Activated CD4-positive, alpha-beta T cell treated with anti-CD3 and anti-CD28 coated beads, Interleukin-2, amount 10 ng/mL, durations not matched to agents 7 days and 5 days (primary cell): ENCODE results near the gene NOXO1. TPM values are rescaled to one million over a fixed set of nuclear protein-coding genes. Genes with fewer than 3 reads are reported as not detected.
"Not testable (repeated sequence)": the region's sequence is repeated elsewhere in the genome, so short reads cannot be mapped to it uniquely, and the experiment has no call there.

Experiments
- CTCF ChIA-PET: fragments of 350-600 bp; sonication (Branson Sonifier 250); formaldehyde crosslinking; loops from one replicate; lab custom pipeline; 2021; ENCODE audit warnings: antibody characterized with exemption; lab: Charles Lee
- POLR2A ChIA-PET: fragments of 350-600 bp; sonication (Branson Sonifier 250); formaldehyde crosslinking; loops from one replicate; lab custom pipeline; 2021; ENCODE audit warnings: antibody characterized with exemption; lab: Charles Lee
- DNase-seq: peaks from one replicate; pipeline ENCODE4 v3.0.0-alpha.2; 2020
- H3K27ac Mint-ChIP-seq: one replicate; pipeline ENCODE4 v1.8.0; 2021; ENCODE audit warnings: mild to moderate bottlenecking, moderate library complexity, mixed read lengths
- H3K27me3 Mint-ChIP-seq: one replicate; pipeline ENCODE4 v1.8.0; 2021; ENCODE audit warnings: mixed read lengths
- H3K36me3 Mint-ChIP-seq: one replicate; pipeline ENCODE4 v1.8.0; 2021; ENCODE audit warnings: low read depth, mixed read lengths
- H3K4me1 Mint-ChIP-seq: one replicate; pipeline ENCODE4 v1.8.0; 2021; ENCODE audit warnings: mixed read lengths
- H3K4me3 Mint-ChIP-seq: one replicate; pipeline ENCODE4 v1.8.0; 2021; ENCODE audit warnings: mild to moderate bottlenecking, moderate library complexity, mixed read lengths
- H3K9me3 Mint-ChIP-seq: one replicate; pipeline ENCODE4 v1.8.0; 2021; ENCODE audit warnings: mixed read lengths
- total RNA-seq, 2 experiments: library from RNA; stranded (reverse); gene quantifications; one replicate each; pipeline ENCODE4 v1.2.3, GENCODE V29; 2021

NOXO1 gene
- total RNA-seq, 2 experiments from 2014 or later: 0.87 to 0.89 TPM

GRCh38 chr16:1959269-1960039 is 21.8 kb downstream of the NOXO1 start, which contains the start of gene NDUFB10:
Gene NDUFB10 (plus strand): TSS chr16:1959538. CDS start chr16:1959625, 87 bp downstream.
- Mint-ChIP-seq H3K9me3 (no peaks in the 10 kb centered on the region), H3K4me3 (peak within 1 kb of the TSS; percentile 93), H3K27ac (peak within 1 kb of the TSS; percentile 93), H3K27me3 (no peaks in the 10 kb centered on the region), H3K36me3 (peaks cover 34% of the 10 kb centered on the region), H3K4me1 (peaks cover 43% of the 10 kb centered on the region)
- ChIA-PET POLR2A (no interaction called here), CTCF (interaction anchor here (0.6 to 2.0 kb wide), 5 partner anchors 9 to 132 kb away, joined by 3 to 6 read pairs (median 3); partner anchors contain the start of genes FAHD1 and HAGH)
- DNase-seq: peak; percentile 91

DNA sequence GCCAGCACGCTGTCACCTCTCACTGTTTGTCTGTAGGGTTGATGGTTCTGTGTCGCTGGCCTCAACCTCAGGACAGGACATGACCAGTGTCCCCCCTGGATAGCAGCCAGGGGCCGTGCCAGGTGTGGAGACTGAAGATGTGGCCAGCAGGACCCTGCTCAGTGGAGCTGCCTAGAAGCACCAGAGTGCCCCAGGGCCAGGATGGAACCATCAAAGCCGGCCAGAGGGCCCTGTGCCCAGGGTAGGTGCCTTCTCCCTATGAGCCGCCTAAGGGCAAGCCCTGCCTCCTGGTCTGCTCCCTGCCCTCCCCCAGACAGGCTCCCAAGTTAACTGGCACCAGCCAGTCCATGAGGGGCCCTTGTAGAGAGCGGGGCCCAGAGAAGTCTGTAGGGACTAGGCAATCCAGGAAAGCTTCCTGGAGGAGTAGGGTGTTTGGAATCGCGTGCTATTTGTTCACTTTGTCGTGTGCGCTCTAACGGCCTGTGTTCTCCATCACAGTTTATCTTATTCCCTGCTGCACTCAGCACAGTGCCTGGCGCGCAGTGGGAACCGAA is 22.5 kb downstream of the NOXO1 start:
- peaks cover 41% of the 10 kb centered on the region for H3K4me1 Mint-ChIP-seq

GRCh38 chr16:1958143-1958491 is 23.2 kb downstream of the NOXO1 start:
- DNase-seq, POLR2A ChIA-PET, H3K4me3 Mint-ChIP-seq, H3K27ac Mint-ChIP-seq, H3K27me3 Mint-ChIP-seq, H3K9me3 Mint-ChIP-seq: not testable (repeated sequence)
- Mint-ChIP-seq H3K36me3 (peaks cover 22% of the 10 kb centered on the region), H3K4me1 (peaks cover 34% of the 10 kb centered on the region)
- CTCF ChIA-PET: interaction anchor here (1.7 to 2.0 kb wide), 2 partner anchors 7 to 131 kb away, joined by 3 to 6 read pairs; partner anchors contain the start of genes FAHD1 and HAGH

More for the DNA sequence above, 22.5 kb downstream of the NOXO1 start:
- no peaks in the 10 kb centered on the region for H3K27me3 Mint-ChIP-seq
- ChIA-PET POLR2A (no interaction called here), CTCF (interaction anchor here (1.0 to 2.0 kb wide), 3 partner anchors 8 to 132 kb away, joined by 3 to 6 read pairs (median 4); partner anchors contain the start of genes FAHD1 and HAGH)
- peak overlapping the region; percentile 60 for H3K27ac Mint-ChIP-seq
- H3K36me3 Mint-ChIP-seq: peaks cover 29% of the 10 kb centered on the region
- peak overlapping the region; percentile 93 for H3K4me3 Mint-ChIP-seq
- no peak for DNase-seq
- H3K9me3 Mint-ChIP-seq: no peaks in the 10 kb centered on the region

DNA sequence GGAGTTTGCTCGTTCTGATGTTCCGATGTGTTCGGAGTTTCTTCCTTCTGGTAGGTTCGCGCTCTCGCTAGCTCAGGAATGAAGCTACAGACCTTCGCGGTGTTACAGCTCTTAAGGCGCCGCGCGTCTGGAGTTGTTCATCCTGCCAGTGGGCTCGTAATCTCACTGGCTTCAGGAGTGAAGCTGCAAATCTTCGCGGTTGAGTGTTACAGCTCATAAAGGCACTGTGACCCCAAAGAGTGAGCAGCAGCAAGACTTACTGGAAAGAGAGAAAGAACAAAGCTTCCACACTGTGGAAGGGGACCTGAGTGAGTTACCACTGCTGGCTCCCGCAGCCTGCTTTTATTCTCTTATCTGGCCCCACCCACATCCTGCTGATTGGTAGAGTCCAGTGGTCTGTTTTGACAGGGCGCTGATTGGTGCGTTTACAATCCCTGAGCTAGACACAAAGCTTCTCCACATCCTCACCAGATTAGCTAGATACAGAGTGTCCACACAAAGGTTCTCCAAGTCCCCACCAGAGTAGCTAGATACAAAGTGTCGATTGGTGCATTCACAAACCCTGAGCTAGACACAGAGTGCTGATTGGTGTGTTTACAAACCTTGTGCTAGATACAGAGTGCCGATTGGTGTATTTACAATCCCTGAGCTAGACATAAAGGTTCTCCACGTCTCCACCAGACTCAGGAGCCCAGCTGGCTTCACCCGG is 23.7 kb downstream of the NOXO1 start:
- POLR2A ChIA-PET, DNase-seq, H3K9me3 Mint-ChIP-seq, H3K27ac Mint-ChIP-seq, H3K4me3 Mint-ChIP-seq, H3K27me3 Mint-ChIP-seq, CTCF ChIA-PET: not testable (repeated sequence)
- Mint-ChIP-seq H3K4me1 (peaks cover 28% of the 10 kb centered on the region), H3K36me3 (peaks cover 17% of the 10 kb centered on the region)

GRCh38 chr16:1953734-1954133 is 27.5 kb downstream of the NOXO1 start:
- POLR2A ChIA-PET: no interaction called here
- no peak for DNase-seq
- no peaks in the 10 kb centered on the region for H3K9me3 Mint-ChIP-seq
- H3K27ac Mint-ChIP-seq: no peak overlapping the region
- H3K4me3 Mint-ChIP-seq: no peak overlapping the region
- H3K36me3 Mint-ChIP-seq: no peaks in the 10 kb centered on the region
- H3K4me1 Mint-ChIP-seq: no peaks in the 10 kb centered on the region
- CTCF ChIA-PET: no interaction called here
- peaks cover 2% of the 10 kb centered on the region for H3K27me3 Mint-ChIP-seq

DNA sequence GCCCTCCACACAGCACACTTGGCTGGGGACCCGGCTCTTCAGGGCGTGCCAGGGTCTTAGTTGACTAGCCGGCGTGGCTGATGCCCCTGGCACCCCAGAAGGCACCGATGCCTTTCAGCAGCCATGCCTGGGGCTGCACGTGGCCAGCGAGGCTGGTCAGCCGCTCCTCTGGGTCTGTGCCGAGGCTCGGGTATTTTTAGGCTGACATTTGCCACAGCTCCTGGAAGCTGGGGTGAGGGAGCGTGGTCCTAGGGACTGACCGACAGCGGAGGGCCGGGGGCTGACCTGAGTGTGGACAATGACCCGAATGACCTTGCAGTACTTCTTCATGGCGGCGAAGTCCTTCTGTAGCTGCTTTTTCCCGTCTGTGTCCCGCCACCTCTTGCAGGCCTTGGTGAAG is 30.7 kb downstream of the NOXO1 start:
- H3K36me3 Mint-ChIP-seq: no peaks in the 10 kb centered on the region
- CTCF ChIA-PET: interaction anchor here (1.3 kb wide), 1 partner anchor 9 kb away, joined by 6 read pairs; the partner anchor contains the start of gene NDUFB10
- POLR2A ChIA-PET: no interaction called here
- H3K27me3 Mint-ChIP-seq: peaks cover 2% of the 10 kb centered on the region
- no peak overlapping the region for H3K27ac Mint-ChIP-seq
- no peaks in the 10 kb centered on the region for H3K4me1 Mint-ChIP-seq
- no peak overlapping the region for H3K4me3 Mint-ChIP-seq
- no peak for DNase-seq
- H3K9me3 Mint-ChIP-seq: no peaks in the 10 kb centered on the region

DNA sequence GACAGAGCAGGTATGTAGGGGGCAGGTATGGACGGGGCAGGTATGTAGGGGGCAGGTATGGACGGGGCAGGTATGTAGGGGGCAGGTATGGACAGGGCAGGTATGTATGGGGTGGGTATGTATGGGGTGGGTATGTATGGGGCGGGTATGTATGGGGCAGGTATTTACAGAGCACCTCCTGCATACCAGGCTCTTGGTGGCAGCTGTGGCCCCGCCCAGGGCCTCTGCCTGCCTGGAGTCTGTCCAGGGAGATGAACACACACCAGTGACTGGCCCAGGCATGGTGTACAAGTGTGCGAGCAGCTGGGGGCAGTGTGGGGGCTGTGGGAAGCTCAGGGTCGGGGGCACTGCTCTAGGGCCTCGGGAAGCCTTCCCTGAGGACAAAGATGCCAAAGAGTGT is 31.2 kb downstream of the NOXO1 start:
- no peak for DNase-seq
- H3K27ac Mint-ChIP-seq: no peak overlapping the region
- H3K4me3 Mint-ChIP-seq: no peak overlapping the region
- POLR2A ChIA-PET: no interaction called here
- CTCF ChIA-PET: interaction anchor here (1.3 kb wide), 1 partner anchor 9 kb away, joined by 6 read pairs; the partner anchor contains the start of gene NDUFB10
- no peaks in the 10 kb centered on the region for H3K9me3 Mint-ChIP-seq
- H3K27me3 Mint-ChIP-seq: peaks cover 2% of the 10 kb centered on the region
- no peaks in the 10 kb centered on the region for H3K4me1 Mint-ChIP-seq
- no peaks in the 10 kb centered on the region for H3K36me3 Mint-ChIP-seq

DNA sequence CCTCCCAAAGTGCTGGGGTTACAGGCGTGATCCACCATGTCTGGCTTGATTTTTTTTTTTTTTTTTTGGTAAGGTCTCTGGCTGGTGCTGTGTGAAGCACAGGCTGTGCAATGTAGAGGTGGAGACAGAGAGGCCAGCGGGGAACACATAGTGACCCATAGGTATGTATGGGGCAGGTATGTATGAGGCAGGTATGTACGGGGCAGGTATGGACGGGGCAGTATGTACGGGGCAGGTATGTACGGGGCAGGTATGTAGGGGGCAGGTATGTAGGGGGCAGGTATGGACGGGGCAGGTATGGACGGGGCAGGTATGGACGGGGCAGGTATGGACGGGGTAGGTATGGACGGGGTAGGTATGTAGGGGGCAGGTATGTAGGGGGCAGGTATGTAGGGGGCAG is 31.8 kb downstream of the NOXO1 start:
- H3K27me3 Mint-ChIP-seq: peaks cover 2% of the 10 kb centered on the region
- H3K9me3 Mint-ChIP-seq: no peaks in the 10 kb centered on the region
- no peak overlapping the region for H3K27ac Mint-ChIP-seq
- no peaks in the 10 kb centered on the region for H3K36me3 Mint-ChIP-seq
- no peak overlapping the region for H3K4me3 Mint-ChIP-seq
- POLR2A ChIA-PET: no interaction called here
- no peak for DNase-seq
- peaks cover under 1% of the 10 kb centered on the region for H3K4me1 Mint-ChIP-seq
- CTCF ChIA-PET: interaction anchor here (0.6 kb wide), 1 partner anchor 145 kb away, joined by 5 read pairs; no protein-coding TSS in a partner anchor

DNA sequence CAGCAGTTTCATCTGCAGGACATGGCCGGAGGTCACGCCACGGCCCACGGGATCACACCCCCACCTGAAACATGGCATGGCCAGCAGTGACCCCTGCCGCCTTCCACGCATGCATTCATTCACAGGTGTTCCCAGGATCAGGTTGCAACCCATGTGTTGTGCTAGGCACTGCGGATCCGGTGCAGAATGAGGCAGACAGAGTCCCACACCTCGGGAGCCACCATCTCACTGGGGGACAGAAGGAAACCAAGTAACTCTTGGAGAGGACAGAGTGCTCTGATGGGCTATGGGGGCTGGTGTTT is 33.9 kb downstream of the NOXO1 start:
- CTCF ChIA-PET: interaction anchor here (0.6 kb wide), 1 partner anchor 1170 kb away, joined by 4 read pairs; no protein-coding TSS in a partner anchor
- Mint-ChIP-seq H3K36me3 (no peaks in the 10 kb centered on the region), H3K27me3 (peaks cover 2% of the 10 kb centered on the region), H3K9me3 (no peaks in the 10 kb centered on the region), H3K4me1 (peaks cover 13% of the 10 kb centered on the region), H3K4me3 (no peak overlapping the region), H3K27ac (peak overlapping the region; percentile 25)
- POLR2A ChIA-PET: no interaction called here
- no peak for DNase-seq

DNA sequence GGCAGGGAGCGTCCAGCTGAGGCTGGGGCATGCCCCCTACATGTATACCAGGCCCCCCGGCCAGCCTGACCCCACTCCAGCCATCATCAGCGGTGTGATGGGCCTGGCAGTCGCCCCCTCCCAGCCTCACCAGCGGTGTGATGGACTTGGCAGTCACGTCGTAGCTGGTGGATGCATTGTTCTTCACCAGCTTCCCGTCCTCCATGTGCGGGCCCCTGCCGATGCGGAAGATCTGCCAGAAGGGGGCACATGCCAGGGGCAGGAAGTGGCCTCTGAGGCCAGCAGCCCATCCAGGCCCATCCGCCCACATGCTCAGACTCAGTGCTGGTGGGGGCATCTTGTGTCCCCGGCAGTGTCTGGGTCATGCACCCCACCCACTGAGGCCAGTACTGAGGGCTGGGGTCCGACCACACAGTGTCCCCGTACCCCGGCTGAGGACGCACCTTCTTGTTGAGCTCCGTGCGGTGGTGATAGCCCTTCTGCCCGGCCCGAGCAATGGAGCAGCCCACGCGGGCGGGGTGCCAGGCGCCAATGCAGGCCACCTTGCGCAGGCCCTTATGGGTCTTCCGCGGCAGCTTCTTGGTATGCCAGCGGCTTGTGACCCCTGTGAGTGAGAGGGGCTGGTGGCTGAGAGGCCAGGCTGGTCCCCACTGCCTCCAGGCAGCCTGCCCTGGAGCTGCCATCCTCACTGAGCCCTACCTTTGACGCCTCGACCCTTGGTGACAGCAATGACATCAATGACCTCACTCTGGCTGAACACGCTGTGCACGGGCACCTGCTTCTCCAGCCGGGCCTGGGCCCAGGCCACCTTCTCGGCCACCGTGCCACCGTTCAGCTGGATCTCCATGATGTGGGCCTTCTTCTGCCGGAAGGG is 34.5 kb downstream of the NOXO1 start:
- no peak overlapping the region for H3K27ac Mint-ChIP-seq
- H3K4me1 Mint-ChIP-seq: peaks cover 18% of the 10 kb centered on the region
- DNase-seq: no peak
- CTCF ChIA-PET: interaction anchor here (0.6 to 0.7 kb wide), 2 partner anchors 13 to 1171 kb away, joined by 4 read pairs; partner anchors contain the start of gene NDUFB10
- no peaks in the 10 kb centered on the region for H3K36me3 Mint-ChIP-seq
- H3K4me3 Mint-ChIP-seq: no peak overlapping the region
- POLR2A ChIA-PET: no interaction called here
- H3K9me3 Mint-ChIP-seq: no peaks in the 10 kb centered on the region
- no peaks in the 10 kb centered on the region for H3K27me3 Mint-ChIP-seq

GRCh38 chr16:1945559-1946391 is 35.5 kb downstream of the NOXO1 start:
- H3K27ac Mint-ChIP-seq: no peak overlapping the region
- H3K9me3 Mint-ChIP-seq: no peaks in the 10 kb centered on the region
- no peaks in the 10 kb centered on the region for H3K36me3 Mint-ChIP-seq
- DNase-seq: no peak
- ChIA-PET CTCF (interaction anchor here (0.5 kb wide), 1 partner anchor 228 kb away, joined by 4 read pairs; no protein-coding TSS in a partner anchor), POLR2A (no interaction called here)
- H3K27me3 Mint-ChIP-seq: no peaks in the 10 kb centered on the region
- no peak overlapping the region for H3K4me3 Mint-ChIP-seq
- peaks cover 24% of the 10 kb centered on the region for H3K4me1 Mint-ChIP-seq
